Sigmoid colon (tissue), 4 donors: ENCODE measurements around the gene ROBO4.

Source experiments
- POLR2AphosphoS5 ChIP-seq, 4 donors: sonication (generic); formaldehyde crosslinking; IDR thresholded peaks; one replicate each; pipeline ENCODE4 v1.6.1; 2017; ENCODE audit warnings: antibody characterized with exemption in 4 of 4
- TF ChIP-seq, protein P1 (sequence below), 4 experiments: fragments of 450-650 bp in 3 of 4; fragments of 200-600 bp in 1 of 4; IDR thresholded peaks; one replicate each; pipeline ENCODE4 v1.5.1; 2016 to 2019; ENCODE audit warnings: antibody characterized with exemption in 4 of 4, mild to moderate bottlenecking in 3 of 4, moderate library complexity in 2 of 4

GRCh38 chr11:124915541-124916369 lies 18.1 kb upstream of the ROBO4 start:
- TF ChIP-seq, protein P1, sequence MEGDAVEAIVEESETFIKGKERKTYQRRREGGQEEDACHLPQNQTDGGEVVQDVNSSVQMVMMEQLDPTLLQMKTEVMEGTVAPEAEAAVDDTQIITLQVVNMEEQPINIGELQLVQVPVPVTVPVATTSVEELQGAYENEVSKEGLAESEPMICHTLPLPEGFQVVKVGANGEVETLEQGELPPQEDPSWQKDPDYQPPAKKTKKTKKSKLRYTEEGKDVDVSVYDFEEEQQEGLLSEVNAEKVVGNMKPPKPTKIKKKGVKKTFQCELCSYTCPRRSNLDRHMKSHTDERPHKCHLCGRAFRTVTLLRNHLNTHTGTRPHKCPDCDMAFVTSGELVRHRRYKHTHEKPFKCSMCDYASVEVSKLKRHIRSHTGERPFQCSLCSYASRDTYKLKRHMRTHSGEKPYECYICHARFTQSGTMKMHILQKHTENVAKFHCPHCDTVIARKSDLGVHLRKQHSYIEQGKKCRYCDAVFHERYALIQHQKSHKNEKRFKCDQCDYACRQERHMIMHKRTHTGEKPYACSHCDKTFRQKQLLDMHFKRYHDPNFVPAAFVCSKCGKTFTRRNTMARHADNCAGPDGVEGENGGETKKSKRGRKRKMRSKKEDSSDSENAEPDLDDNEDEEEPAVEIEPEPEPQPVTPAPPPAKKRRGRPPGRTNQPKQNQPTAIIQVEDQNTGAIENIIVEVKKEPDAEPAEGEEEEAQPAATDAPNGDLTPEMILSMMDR (IDR thresholded peaks at IDR 0.05), result no peak
- no peak for TF ChIP-seq POLR2AphosphoS5 (IDR thresholded peaks at IDR 0.05)
